GM18870 (cell line): ENCODE measurements around the gene MDGA2.
A peak's percentile ranks its signal among the peaks of the same experiment; 100 is the strongest.
"Not testable (repeated sequence)": the region's sequence is repeated elsewhere in the genome, so short reads cannot be mapped to it uniquely, and the experiment has no call there.

Experiments
- ATAC-seq: cut with Tn5 transposase; IDR thresholded peaks from one replicate; pipeline ENCODE4 v1.9.1; 2021; ENCODE audit warnings: moderate library complexity; ENCODE audit not compliant: unreplicated experiment

Gene MDGA2

GRCh38 chr14:47624126-47624525 lies 51.3 kb downstream of the MDGA2 start:
- ATAC-seq = not testable (repeated sequence)

- no peak for ATAC-seq
Measured at GRCh38 chr14:47619392-47619791, 56.0 kb downstream of the MDGA2 start.

DNA sequence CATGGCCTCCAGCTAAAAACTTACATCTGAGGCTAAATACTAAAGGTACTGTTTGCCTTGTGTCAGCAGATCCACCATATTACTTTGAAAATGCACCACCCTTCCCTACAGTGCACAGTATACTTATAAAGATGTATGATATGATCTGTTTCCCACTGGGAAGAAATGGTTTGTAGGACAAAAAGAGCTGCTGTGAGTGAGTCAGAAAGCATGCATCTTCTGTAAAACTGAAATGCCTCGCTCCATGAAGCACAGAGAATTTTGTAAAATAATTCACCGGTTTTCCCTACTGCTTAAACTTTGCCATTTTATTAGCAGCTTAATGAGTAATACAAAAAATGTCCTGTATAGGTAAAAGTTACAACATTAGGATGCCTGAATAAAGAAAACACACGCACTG lies 68.8 kb downstream of the MDGA2 start:
- no peak for ATAC-seq

DNA sequence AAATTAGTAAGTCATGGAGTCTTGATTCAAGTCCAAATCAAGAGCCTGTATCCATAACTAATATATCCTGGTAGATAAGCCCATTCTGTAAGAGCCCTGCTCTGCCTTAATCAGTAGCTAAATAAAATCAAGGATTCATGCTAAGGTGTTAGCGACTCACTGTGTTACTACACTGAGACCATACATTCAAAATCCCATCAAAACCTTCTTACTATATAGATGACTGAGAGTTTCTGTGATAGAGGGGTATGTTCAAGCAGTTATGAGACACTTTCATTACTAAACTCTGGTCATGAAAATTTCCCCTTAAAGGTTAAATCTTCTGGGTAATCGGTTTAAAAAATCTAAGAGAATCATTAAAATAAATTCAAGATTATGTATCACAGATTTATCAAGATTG lies 78.5 kb downstream of the MDGA2 start:
- peak; percentile 39 for ATAC-seq

GRCh38 chr14:47596232-47596631 lies 79.2 kb downstream of the MDGA2 start:
- peak; percentile 94 for ATAC-seq

DNA sequence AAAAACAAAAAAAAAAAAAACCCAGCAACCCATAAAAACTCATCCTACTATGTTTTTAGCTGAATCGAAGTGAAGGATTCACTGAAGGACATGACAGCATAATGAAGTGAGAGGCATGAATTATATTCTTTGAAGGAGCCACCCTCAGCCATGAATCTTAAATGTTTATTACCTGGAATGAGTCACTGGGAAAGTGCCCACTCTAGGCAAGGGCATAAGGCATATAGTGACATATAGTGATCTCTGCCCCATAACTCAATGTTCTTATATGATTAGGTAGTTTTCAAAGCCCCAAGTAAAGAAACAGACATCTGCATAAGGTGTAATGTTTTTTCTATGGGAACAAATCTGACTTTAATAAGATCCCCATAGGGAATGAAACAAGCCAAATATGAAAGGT lies 79.9 kb downstream of the MDGA2 start:
- no peak for ATAC-seq

- ATAC-seq = no peak
Measured at GRCh38 chr14:47590767-47591495, 84.5 kb downstream of the MDGA2 start.

DNA sequence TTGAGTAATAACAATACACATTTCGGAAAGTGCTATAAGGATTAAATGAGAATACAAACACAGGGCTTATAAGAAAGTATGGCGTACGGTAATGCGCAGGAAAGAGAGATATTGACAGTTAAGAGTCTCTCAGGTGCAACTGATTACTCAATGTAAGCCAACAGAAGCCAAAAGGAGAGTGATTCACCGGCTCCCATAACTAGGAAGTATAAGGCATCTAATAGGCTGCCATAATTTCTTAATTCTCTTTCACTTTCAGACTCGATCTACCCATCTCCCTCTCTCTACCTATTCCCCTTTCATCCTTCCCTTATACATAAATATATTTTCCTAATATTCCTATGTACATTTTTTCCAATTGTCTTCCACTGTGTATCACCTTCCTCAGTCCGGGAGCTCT lies 90.0 kb downstream of the MDGA2 start:
- ATAC-seq = no peak

- ATAC-seq = no peak
Measured at GRCh38 chr14:47567273-47567672, 108.1 kb downstream of the MDGA2 start.

DNA sequence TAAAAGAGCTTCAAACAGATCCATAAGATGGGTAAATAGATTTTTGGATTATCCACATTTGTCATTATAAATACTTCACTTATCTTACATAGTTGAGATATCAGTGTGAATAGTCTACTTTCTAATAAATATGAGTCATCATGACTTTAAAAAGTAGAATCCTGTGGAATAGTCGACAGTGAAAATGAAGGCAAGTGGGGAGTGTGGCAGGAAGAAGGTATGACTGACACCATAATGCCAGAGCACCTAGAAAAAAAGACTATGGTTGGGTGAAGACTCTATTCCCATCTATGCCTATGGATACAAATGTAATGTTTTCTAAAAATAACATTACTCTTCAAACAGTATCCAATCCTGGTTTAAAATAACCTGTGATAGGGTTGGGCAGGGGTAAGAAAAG lies 117.5 kb downstream of the MDGA2 start:
- no peak for ATAC-seq

GRCh38 chr14:47555333-47555732 lies 120.1 kb downstream of the MDGA2 start:
- no peak for ATAC-seq

- ATAC-seq = no peak
Measured at GRCh38 chr14:47549886-47550285, 125.5 kb downstream of the MDGA2 start.

DNA sequence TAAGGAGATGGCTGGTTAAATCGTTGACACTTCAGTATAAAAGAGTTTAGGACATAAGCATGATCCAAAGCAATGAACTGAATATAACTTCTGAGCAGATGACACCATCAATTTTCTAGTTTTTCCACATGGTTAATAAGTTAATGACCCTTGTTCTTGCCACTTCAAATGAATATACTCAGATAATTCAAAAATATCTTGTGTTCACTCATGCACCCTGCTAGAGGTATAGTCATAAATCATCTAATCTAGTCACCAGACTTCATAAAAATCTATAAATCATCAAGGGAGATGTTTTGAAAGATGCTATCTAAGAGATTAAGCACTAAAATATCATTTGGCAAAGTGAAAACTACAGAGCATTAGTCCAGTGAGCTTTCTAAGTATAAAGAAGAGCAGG lies 131.9 kb downstream of the MDGA2 start:
- ATAC-seq = no peak

DNA sequence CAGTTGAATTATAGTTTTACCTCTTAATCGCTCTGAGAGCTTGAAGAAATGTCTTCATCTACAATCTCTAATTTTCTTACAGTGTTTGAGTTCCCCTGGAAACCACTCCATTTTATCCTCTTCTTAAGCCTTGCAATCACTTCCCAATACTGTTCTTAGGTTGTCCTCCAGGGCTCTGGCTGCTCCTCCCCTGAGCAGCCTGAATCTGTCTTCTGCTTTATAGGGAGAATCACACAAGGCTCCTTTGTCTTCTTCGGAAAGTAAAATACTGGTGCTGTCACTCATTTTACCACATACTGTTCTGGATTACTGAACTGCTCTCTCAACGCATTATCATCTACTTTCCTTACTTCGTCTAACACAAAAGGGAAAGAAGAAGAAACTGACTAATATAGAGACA lies 133.7 kb downstream of the MDGA2 start:
- ATAC-seq = no peak

DNA sequence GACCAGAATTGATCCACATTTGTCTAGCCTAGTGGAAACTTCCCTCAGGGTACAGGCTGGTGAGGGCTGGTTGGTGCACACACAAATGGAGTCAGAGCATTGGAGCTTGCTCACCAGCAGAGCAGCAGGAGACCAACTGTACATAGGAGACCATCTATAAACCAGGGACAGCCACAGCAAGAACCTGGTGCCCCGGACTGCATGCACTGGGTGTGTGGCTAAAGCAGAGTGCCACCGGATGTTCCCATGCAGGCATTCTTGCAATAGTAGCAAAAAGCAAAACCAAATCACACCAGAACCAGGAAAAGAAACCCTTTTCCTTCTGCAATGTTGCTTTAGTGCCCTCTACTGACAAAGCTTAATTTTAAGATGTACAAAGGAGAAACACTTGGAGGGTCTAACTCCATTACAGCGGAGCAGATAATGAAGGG lies 136.4 kb downstream of the MDGA2 start:
- peak; percentile 50 for ATAC-seq

GRCh38 chr14:47536341-47536740 lies 139.1 kb downstream of the MDGA2 start:
- ATAC-seq = no peak

DNA sequence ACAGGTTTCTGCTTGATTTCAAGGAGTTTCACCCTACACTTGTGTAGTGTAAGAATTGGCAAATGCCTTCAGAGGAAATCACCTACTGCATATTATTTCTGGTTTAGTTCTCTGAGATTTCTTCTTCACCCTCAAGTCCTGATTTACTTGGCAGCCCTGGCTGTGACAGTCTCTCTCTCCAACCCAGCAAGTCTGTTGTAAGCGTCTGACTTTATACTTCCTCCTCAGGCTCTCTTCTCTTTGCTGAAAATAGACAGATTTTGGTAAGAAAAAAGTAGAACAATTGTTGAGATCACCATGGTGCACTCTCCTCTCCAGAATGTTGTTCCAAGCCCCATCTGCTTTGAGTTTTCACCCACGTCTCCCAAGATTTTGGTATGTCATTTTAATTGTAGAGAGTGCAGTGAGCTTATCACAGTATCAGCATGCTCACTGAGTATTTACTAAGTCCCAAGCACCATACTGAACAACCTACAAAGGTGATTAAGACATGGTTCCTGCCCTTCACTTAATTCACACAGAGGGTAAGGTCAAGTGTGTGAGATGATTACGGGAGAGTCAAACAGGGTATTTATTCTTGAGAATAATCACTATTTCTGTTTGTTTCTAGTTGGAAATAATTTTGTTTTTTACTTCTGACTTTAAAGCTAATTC lies 148.7 kb downstream of the MDGA2 start:
- ATAC-seq = no peak

DNA sequence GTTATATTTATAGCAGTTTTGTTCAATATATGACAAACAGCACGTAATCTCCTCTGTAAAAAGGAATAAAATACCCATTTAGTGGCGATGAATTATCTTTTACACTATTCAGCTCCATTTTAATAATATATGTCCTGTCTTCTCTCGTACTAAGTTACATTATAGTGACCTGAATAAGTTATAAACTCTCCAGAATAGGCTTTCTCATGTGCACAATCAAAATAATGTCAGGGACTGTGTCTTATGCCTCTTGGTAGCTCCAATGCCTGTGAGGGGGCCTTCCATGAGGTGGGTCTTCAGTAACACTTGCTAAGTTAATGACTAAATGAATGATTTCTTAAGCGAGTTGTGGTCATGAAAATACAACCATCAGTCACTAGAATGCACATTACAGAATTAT lies 150.9 kb downstream of the MDGA2 start:
- ATAC-seq = no peak

DNA sequence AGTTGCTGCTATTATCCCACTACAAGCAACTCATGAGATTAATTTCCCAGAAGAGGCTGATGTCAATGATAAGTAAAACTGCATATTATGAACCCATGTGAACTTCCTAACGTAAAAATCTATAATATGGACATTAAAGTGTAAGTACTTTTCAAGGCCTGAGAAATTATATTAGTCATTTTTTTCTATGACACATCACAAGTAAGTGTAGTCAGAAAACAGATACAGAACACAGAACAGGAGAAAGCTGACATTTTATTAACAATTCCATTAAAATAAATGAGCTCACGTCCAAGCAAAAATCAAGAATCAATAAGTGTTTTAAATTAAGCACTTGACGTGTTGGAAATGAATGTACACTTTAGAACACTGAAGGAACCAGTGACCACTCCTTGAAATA lies 155.0 kb downstream of the MDGA2 start:
- no peak for ATAC-seq

GRCh38 chr14:47511829-47512228 lies 163.6 kb downstream of the MDGA2 start:
- no peak for ATAC-seq

GRCh38 chr14:47509957-47510356 lies 165.4 kb downstream of the MDGA2 start:
- no peak for ATAC-seq

GRCh38 chr14:47507861-47508260 lies 167.5 kb downstream of the MDGA2 start:
- no peak for ATAC-seq

- no peak for ATAC-seq
Measured at GRCh38 chr14:47500369-47500768, 175.0 kb downstream of the MDGA2 start.
